ENCODE measurements around the gene OCIAD2. TPM values are rescaled to one million over a fixed set of nuclear protein-coding genes. Genes with fewer than 3 reads are reported as not detected.

OCIAD2 gene
- total RNA-seq, 4 donors from 2014 or later = 4.4 to 71.7 (median 30.3) TPM

DNA sequence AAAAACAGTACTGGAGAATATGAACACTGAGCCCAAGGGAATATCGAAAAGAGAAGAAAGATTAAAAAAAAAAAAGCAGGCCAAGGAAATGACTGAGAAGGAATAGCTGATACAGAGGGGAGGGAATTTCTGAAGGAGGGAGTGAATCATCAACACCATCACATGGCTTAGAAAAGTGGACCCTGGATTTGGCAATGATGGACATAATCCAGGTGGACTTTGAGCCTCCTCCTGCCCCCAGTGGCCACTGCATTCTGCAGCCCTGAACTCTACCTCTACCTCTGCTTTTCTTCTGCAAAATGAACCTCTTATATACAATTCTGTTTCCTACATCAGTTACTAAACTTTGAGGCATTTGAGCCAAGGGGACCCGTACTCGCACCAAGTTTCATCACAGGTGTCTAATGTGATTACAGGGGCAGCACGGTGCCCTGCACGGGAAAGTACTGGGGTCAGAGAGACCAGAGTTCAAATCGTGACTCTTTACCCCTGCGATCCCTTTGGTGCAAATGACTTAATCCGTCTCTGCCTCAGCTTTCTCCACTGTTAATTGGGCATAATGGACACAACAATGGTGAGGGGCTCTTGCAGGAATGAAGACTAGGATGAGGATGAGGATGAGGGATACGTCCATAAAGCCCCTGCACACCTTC lies 1.1 kb downstream of the OCIAD2 start:
- intact Hi-C loops (cut with DNase I; ENCODE audit: low total_unique reads) (no loop called here), in situ Hi-C loops (cut with MboI; ENCODE audit: low pct_ligation_motif_present in 1 of 4, low pct_unique_long_range_greater_than_20kb in 1 of 4, low sequenced_read_pairs in 3 of 4) (no loop called here)
- TF ChIP-seq, protein P1, sequence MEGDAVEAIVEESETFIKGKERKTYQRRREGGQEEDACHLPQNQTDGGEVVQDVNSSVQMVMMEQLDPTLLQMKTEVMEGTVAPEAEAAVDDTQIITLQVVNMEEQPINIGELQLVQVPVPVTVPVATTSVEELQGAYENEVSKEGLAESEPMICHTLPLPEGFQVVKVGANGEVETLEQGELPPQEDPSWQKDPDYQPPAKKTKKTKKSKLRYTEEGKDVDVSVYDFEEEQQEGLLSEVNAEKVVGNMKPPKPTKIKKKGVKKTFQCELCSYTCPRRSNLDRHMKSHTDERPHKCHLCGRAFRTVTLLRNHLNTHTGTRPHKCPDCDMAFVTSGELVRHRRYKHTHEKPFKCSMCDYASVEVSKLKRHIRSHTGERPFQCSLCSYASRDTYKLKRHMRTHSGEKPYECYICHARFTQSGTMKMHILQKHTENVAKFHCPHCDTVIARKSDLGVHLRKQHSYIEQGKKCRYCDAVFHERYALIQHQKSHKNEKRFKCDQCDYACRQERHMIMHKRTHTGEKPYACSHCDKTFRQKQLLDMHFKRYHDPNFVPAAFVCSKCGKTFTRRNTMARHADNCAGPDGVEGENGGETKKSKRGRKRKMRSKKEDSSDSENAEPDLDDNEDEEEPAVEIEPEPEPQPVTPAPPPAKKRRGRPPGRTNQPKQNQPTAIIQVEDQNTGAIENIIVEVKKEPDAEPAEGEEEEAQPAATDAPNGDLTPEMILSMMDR (IDR thresholded peaks at IDR 0.05) = peak in 4 of 5 experiments; percentile 9 to 38 (median 22)
- TF ChIP-seq POLR2AphosphoS5 (IDR thresholded peaks at IDR 0.05) = peak in 1 of 3 donors; percentile 18
- no peak for TF ChIP-seq POLR2A (IDR thresholded peaks at IDR 0.05)
- Histone ChIP-seq H3K4me1 (peaks cover 7 to 25% (median 12%) of the 10 kb centered on the region in 4 donors), H3K27ac (peak overlapping the region in 3 of 4 donors; percentile 51 to 84 (median 77)), H3K9me3 (no peaks in the 10 kb centered on the region), H3K4me3 (peak overlapping the region in 3 of 4 donors; percentile 60 to 85 (median 62)), H3K27me3 (no peaks in the 10 kb centered on the region), H3K36me3 (peaks cover 0 to 8% (median 0%) of the 10 kb centered on the region in 4 donors)
- peak; percentile 27 for DNase-seq
- 73% methylated on average over 5 to 9 of the region's 9 CpGs for WGBS, 2 donors (ENCODE audit: low coverage in 1 of 2)

DNA sequence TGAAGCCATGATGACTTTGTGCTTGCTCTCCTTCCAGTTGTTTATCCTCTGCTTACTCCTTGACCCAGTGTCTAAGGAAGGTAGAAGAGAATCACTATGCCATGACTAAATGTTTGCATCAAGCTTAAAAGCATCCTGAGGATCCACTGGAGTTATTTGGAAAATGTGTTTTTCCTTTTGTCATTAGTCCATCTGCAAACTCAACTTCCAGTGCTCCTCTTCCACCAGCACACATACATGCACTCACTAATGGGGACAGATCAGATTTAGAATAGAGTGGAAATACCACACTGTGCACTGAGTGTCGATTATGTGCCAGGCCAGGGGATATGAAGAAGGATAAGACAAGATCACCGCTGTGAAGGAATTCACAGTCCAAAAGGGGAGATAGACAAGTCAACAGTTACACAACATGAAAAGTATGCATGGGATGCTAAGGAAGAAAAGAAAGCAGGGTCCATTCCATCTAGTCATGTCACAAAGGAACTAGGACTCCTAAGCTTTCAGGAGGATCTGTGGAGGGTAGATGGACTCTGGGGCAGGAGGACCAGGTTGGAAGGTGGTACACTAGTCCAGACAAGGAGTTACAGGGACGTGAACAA lies 1.9 kb downstream of the OCIAD2 start:
- intact Hi-C loops (cut with DNase I; ENCODE audit: low total_unique reads) = no loop called here

DNA sequence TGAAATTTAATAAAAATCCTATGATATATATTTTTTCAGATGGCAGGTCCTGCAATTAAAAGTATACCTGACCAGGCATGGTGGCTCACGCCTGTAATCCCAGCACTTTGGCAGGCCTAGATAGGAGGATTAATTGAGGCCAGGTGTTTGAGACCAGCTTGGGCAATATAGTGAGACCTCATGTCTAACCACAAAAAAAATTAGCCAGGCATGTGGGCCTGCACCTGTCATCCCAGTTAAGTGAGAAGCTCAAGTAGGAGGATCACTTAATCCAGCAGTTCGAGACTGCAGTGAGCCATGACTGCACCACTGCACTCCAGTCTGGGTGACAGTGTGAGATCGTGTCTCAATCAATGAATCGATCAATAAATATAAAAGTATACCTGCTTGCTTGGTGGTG lies 2.5 kb downstream of the OCIAD2 start:
- peaks cover 7 to 25% (median 12%) of the 10 kb centered on the region in 4 donors for H3K4me1 ChIP-seq
- no peak for DNase-seq
- no peak for TF ChIP-seq POLR2AphosphoS5 (IDR thresholded peaks at IDR 0.05)
- TF ChIP-seq POLR2A (IDR thresholded peaks at IDR 0.05) = no peak
- TF ChIP-seq, protein P1 (IDR thresholded peaks at IDR 0.05) = no peak
- TF ChIP-seq EP300 (IDR thresholded peaks at IDR 0.05; ENCODE audit: low read depth) = no peak
- H3K36me3 ChIP-seq = peaks cover 0 to 8% (median 0%) of the 10 kb centered on the region in 4 donors
- intact Hi-C loops (cut with DNase I; ENCODE audit: low total_unique reads) = no loop called here
- no peaks in the 10 kb centered on the region for H3K9me3 ChIP-seq
- no peaks in the 10 kb centered on the region for H3K27me3 ChIP-seq
- no peak overlapping the region for H3K27ac ChIP-seq
- 94 to 100% methylated on average over 3 to 4 of the region's 4 CpGs for WGBS, 2 donors (ENCODE audit: low coverage in 1 of 2)
- no peak overlapping the region for H3K4me3 ChIP-seq
- in situ Hi-C loops (cut with MboI; ENCODE audit: low pct_ligation_motif_present in 1 of 4, low pct_unique_long_range_greater_than_20kb in 1 of 4, low sequenced_read_pairs in 3 of 4) = no loop called here

More for the DNA sequence above, 1.9 kb downstream of the OCIAD2 start:
- Histone ChIP-seq H3K36me3 (peaks cover 0 to 8% (median 0%) of the 10 kb centered on the region in 4 donors), H3K4me1 (peaks cover 7 to 25% (median 12%) of the 10 kb centered on the region in 4 donors), H3K27ac (no peak overlapping the region), H3K9me3 (no peaks in the 10 kb centered on the region), H3K4me3 (no peak overlapping the region), H3K27me3 (no peaks in the 10 kb centered on the region)
- in situ Hi-C loops (cut with MboI; ENCODE audit: low pct_ligation_motif_present in 1 of 4, low pct_unique_long_range_greater_than_20kb in 1 of 4, low sequenced_read_pairs in 3 of 4) = no loop called here
- TF ChIP-seq, protein P1 (IDR thresholded peaks at IDR 0.05) = no peak
- TF ChIP-seq POLR2A (IDR thresholded peaks at IDR 0.05) (no peak), POLR2AphosphoS5 (IDR thresholded peaks at IDR 0.05) (no peak), EP300 (IDR thresholded peaks at IDR 0.05; ENCODE audit: low read depth) (no peak)
- no peak for DNase-seq
- WGBS, 2 donors (ENCODE audit: low coverage in 1 of 2) = 89 to 93% methylated on average over 3 of the region's 3 CpGs

DNA sequence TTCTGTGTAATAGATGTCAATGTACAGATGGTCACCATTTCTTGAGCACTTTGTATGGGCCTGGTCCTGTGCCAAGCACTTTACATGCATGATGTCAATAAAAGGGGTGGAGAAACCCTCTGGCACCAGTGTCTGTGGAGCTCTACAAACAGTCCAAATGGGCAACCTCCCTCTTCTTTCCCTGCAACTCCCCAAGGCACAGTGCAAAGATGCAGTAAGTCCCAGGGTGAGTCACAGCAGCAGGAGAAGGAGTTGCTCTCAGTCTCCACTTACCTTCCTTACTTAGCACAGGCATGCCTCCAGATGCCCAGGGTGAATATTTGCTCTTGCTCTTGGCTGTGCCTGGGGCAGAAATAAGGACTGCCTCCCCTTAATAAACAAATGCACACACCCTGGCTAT lies 4.3 kb downstream of the OCIAD2 start:
- H3K9me3 ChIP-seq = no peaks in the 10 kb centered on the region
- intact Hi-C loops (cut with DNase I; ENCODE audit: low total_unique reads) = no loop called here
- in situ Hi-C loops (cut with MboI; ENCODE audit: low pct_ligation_motif_present in 1 of 4, low pct_unique_long_range_greater_than_20kb in 1 of 4, low sequenced_read_pairs in 3 of 4) = no loop called here
- peak; percentile 36 for DNase-seq
- no peak overlapping the region for H3K27ac ChIP-seq
- TF ChIP-seq, protein P1 (IDR thresholded peaks at IDR 0.05) = no peak
- TF ChIP-seq POLR2AphosphoS5 (IDR thresholded peaks at IDR 0.05) (no peak), POLR2A (IDR thresholded peaks at IDR 0.05) (no peak), EP300 (IDR thresholded peaks at IDR 0.05; ENCODE audit: low read depth) (no peak)
- no peaks in the 10 kb centered on the region for H3K27me3 ChIP-seq
- H3K4me1 ChIP-seq = peaks cover 7 to 25% (median 12%) of the 10 kb centered on the region in 4 donors
- no peak overlapping the region for H3K4me3 ChIP-seq
- peaks cover 0 to 8% (median 0%) of the 10 kb centered on the region in 4 donors for H3K36me3 ChIP-seq
